ENCODE data around the gene RMDN3.

GRCh38 chr15:40793216-40793989 is 38.3 kb upstream of the RMDN3 start:
- no peak for TF ChIP-seq CTCF (IDR thresholded peaks at IDR 0.05; ENCODE audit: borderline replicate concordance, extremely low read depth, low read length, poor library complexity, severe bottlenecking)
- TF ChIP-seq EZH2 (IDR thresholded peaks at IDR 0.05; ENCODE audit: borderline replicate concordance, low read depth, low read length, severe bottlenecking): no peak
